ENCODE data around the gene CATSPERZ. TPM values are rescaled to one million over a fixed set of nuclear protein-coding genes. Genes with fewer than 3 reads are reported as not detected.

Gene CATSPERZ
- total RNA-seq, 1 donor: not detected

- TF ChIP-seq, protein P1, sequence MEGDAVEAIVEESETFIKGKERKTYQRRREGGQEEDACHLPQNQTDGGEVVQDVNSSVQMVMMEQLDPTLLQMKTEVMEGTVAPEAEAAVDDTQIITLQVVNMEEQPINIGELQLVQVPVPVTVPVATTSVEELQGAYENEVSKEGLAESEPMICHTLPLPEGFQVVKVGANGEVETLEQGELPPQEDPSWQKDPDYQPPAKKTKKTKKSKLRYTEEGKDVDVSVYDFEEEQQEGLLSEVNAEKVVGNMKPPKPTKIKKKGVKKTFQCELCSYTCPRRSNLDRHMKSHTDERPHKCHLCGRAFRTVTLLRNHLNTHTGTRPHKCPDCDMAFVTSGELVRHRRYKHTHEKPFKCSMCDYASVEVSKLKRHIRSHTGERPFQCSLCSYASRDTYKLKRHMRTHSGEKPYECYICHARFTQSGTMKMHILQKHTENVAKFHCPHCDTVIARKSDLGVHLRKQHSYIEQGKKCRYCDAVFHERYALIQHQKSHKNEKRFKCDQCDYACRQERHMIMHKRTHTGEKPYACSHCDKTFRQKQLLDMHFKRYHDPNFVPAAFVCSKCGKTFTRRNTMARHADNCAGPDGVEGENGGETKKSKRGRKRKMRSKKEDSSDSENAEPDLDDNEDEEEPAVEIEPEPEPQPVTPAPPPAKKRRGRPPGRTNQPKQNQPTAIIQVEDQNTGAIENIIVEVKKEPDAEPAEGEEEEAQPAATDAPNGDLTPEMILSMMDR (IDR thresholded peaks at IDR 0.05; ENCODE audit: insufficient read depth, low read depth, low read length): no peak
- DNase-seq (ENCODE audit: low read depth): no peak
- no peak overlapping the region for H3K4me3 ChIP-seq (ENCODE audit: low read depth, low read length)
Observed at GRCh38 chr11:64263947-64264317, 36.2 kb upstream of the CATSPERZ start.

- TF ChIP-seq, protein P1 (IDR thresholded peaks at IDR 0.05; ENCODE audit: insufficient read depth, low read depth, low read length): no peak
- H3K4me3 ChIP-seq (ENCODE audit: low read depth, low read length): no peak overlapping the region
- DNase-seq (ENCODE audit: low read depth): no peak
Observed at GRCh38 chr11:64264371-64264852, 35.7 kb upstream of the CATSPERZ start.

GRCh38 chr11:64265176-64266160, 34.7 kb upstream of the CATSPERZ start:
- H3K4me3 ChIP-seq (ENCODE audit: low read depth, low read length): no peak overlapping the region
- TF ChIP-seq, protein P1 (IDR thresholded peaks at IDR 0.05; ENCODE audit: insufficient read depth, low read depth, low read length): no peak
- DNase-seq (ENCODE audit: low read depth): no peak

GRCh38 chr11:64266339-64266738, 33.8 kb upstream of the CATSPERZ start:
- no peak overlapping the region for H3K4me3 ChIP-seq (ENCODE audit: low read depth, low read length)
- no peak for DNase-seq (ENCODE audit: low read depth)
- TF ChIP-seq, protein P1 (IDR thresholded peaks at IDR 0.05; ENCODE audit: insufficient read depth, low read depth, low read length): no peak

DNA sequence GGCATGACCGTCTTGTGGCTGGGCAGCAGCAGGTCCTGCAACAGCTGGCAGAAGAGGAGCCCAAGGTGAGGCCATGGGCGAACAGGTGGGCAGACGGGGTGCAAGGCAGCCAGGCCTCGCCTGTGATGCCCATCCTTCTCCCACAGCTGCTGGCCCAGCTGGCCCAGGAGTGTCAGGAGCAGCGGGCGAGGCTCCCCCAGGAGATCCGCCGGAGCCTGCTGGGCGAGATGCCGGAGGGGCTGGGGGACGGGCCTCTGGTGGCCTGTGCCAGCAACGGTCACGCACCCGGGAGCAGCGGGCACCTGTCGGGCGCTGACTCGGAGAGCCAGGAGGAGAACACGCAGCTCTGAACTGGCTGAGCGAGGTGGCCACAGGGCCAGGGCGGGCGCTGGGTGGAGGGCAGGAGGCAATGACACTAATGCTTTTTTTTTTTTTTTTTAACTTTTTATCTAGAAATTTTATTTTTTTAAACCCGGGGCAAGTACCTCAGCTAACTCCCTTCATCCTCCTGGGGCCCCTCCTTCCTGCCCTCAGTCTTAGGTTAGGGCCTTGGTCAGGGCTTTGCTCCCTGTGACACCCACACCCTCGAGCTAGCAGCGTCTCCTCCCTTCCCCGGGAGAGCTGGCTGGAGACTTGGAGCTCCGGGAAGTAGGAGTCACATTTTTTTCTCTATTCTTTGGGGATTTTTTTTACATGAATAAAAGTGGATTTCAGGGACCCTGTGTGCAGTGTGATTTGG, 32.8 kb upstream of the CATSPERZ start:
- no peak overlapping the region for H3K4me3 ChIP-seq (ENCODE audit: low read depth, low read length)
- DNase-seq (ENCODE audit: low read depth): no peak
- TF ChIP-seq, protein P1 (IDR thresholded peaks at IDR 0.05; ENCODE audit: insufficient read depth, low read depth, low read length): no peak

DNA sequence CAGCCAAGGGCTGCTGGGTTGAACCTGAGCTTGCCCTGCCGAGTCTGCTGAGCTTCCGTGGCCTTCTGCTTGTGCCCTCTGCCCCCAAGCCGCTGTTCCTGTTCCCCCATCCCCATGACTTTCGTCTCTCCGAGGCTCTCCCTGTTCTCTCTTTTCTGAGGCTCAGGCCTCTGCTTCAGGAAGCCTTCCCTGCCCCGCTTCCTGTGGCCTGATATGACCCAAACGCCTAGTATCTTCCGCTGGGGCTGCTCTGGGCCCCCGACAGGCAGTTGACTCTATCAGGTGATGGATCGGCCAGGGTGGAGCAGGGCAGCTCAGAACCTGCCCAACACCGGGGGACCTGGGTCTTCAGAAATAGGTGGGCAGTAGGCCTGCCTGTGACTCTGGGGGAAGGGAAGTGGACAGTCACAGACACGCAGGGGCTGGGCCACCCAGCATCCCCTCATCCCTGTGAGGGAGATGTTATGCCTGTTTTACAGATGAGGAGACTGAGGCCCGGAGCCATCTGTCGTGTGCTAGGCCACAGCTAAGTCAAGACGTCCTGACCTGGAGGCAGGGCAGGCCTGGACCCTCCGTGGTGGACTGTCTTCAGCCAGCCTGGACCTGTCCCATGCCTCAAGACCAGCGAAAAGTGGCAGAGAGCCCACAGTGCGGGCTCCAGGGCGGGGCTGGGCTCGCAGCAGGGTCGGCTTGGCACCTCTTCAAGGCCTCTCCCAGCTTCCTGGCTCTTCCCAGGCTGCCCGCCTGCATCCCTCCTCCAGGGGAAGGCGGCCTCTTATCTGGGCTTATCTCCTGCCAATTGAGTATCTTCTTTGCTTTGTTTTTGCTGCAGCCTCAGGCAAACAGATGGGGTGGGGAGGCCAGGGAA, 31.9 kb upstream of the CATSPERZ start:
- DNase-seq (ENCODE audit: low read depth): peak; percentile 88
- peak overlapping the region; percentile 76 for H3K4me3 ChIP-seq (ENCODE audit: low read depth, low read length)
- TF ChIP-seq, protein P1 (IDR thresholded peaks at IDR 0.05; ENCODE audit: insufficient read depth, low read depth, low read length): peak; percentile 2

All from fibroblast of villous mesenchyme (primary cell).